ENCODE results near the gene FAT2.
"Not testable (repeated sequence)": the region's sequence is repeated elsewhere in the genome, so short reads cannot be mapped to it uniquely, and the experiment has no call there.

The FAT2 gene

DNA sequence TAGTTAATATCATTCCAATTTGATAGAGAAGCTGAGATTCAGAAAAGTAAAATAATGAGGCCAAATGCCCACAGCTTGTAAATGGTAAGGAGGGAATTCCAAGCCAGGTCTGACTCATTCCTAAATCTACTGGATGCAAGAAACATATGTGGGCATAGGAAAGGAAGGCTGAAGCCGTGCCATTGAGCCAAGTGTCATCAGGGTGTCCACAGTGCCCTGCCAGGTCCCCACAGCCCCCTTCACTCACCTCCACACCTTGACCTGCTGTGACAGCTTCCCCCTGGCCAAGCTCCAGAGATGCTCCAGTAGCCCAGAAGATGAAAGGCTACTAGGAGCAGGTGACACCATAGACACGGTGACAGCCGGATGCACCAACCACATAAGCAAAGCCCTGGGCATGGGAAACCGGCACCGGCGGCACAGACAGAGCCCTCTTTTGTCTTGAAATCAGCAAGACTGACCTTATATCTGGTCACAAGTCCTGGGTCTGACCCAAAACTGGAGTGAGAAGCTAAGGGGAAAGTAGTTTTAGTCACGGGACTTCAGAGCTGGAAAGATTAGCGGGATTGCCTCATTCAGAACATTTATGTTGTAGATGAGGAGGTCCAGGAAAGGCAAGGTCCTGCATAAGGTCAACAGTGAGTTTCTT is 20.1 kb upstream of the FAT2 start:
- no peak for DNase-seq

GRCh38 chr5:151608522-151608921 is 17.4 kb upstream of the FAT2 start:
- no peak for DNase-seq

GRCh38 chr5:151607304-151607703 is 16.2 kb upstream of the FAT2 start:
- DNase-seq: no peak

GRCh38 chr5:151605559-151605958 is 14.4 kb upstream of the FAT2 start:
- no peak for DNase-seq

- DNase-seq: no peak
Measured at GRCh38 chr5:151602806-151603205, 11.7 kb upstream of the FAT2 start.

GRCh38 chr5:151601391-151601790 is 10.3 kb upstream of the FAT2 start:
- no peak for DNase-seq

- DNase-seq: no peak
Measured at GRCh38 chr5:151600069-151600665, 9.0 kb upstream of the FAT2 start.

GRCh38 chr5:151598984-151599383 is 7.9 kb upstream of the FAT2 start:
- no peak for DNase-seq

DNA sequence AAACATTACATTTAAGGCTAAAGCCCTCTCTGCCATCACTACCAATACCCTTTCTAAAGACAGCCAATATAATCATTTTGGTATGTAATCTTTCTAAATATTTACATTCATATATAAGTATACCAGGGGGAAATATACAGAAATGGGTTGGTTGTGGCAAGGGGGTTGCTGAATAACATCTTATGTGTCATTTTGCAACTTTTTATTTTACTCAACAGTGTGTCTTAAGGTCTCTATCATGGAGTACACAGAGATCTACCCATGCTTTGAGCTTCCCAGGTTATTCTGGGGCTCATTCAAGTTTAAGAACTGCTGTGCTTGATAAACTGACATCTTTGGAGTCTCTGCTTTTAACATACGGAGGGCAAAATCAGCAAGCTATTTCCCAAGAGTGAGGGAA is 7.4 kb upstream of the FAT2 start:
- DNase-seq: no peak

DNA sequence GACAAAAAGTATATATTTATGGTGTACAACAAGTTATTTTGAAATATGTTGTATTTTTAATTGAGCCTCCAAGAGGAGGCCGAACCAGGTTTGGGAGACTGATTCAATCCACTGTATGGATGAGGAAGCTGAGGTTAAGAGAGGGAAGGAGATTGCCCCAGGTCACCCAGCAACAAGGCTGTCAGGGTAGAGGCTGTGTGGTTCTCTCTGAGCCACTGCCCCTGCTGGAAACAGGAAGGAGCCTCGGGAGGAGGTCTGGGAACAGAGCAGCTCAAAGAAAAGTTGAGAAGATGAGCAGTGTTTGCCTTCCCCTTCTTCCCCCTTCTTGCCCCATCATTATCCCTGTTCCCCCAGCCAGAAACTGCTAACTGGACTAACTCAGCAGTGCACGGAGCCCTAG is 6.6 kb upstream of the FAT2 start:
- no peak for DNase-seq

GRCh38 chr5:151596828-151597539 is 5.9 kb upstream of the FAT2 start:
- no peak for DNase-seq

DNA sequence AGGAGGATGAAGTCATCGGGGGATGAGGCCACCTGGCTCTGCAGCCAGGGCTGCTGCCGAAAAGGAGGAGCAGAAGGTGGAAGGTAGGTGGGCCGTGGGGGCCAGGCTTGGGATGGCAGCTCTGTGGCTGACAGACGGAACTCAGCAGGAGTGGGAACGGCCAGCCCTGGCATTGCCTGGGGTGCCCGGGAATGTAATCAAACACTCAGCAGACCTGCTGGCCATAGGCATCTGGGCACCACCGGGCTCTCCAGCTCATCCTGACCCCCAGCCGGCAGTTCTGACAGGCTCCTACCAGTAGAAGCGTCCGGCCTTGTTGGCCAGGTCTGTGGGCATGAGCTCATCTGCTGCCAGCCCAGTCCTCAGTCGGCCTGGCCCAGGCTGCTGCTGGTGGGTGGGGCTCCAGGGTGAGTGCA is 4.3 kb upstream of the FAT2 start:
- no peak for DNase-seq

DNA sequence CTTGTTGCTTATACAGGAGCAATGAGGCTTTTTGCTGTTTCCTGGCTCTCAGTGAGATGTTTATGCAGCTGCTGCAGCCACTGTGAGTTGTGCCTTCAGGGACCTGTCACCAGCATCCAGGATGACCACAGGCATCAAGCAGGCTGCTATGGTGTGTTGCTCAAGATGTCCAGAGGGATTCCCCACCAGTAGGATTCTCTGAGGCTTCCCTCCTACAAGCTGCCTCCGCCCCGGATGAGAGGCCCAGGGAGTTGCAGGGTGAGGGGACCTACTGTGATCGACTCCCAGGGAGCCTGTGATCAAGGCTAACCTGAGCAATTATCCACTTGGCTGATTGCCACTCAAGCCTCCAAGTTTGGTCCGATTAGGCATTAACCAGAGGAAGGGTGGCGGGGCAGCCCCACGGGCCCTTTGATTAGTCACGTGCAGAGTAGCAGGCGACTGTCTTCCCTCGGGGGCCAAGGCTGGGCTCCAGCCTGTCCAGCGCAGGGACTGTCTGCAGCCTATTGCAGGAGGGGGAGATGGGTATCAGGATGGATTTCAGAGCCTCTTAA is 1.8 kb upstream of the FAT2 start:
- no peak for DNase-seq

GRCh38 chr5:151589878-151590570 is 1.1 kb downstream of the FAT2 start:
- no peak for DNase-seq

GRCh38 chr5:151587796-151588555 is 3.2 kb downstream of the FAT2 start:
- DNase-seq: no peak

GRCh38 chr5:151585970-151586369 is 5.2 kb downstream of the FAT2 start:
- no peak for DNase-seq

GRCh38 chr5:151585344-151585743 is 5.8 kb downstream of the FAT2 start:
- DNase-seq: not testable (repeated sequence)

DNA sequence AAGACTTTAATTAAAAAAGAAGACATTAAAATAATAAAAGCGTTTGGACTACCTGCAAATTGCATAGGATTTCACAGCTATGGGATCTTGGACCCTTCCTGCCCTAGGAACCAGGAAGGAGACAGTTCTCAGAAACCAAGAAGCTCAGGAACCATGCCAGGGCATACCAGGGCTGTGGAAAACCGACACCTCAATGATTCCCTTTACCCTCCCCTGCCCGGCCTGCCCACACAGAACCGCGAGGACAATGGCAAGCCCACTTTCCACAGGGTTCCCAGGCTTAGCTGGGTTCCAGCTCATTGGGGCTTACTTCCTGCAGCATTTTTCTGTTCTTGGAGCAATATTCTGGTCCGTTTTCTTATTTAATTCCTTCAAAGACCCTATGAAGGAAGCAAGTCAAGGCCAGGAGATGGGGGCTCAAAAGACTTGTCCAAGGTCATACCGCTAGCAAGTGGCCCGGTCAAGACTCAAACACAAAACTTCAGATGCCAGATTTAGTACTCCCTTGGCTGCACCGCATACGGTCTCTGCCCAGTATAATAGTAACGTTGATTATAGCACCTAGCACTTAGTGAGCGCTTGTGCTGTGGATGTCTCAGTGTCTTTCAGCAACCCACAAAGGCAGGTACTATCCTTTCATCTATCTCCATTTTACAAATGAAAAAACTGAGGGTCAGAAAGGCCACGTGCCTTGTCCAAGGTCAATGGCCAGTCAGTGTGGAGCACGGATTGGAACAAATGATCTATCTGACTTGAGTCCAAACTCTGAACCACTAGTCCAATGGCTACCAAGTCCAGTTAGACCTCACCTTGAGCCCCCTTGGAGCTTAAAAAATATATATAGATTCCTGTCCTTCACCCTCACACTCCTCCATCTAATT is 6.8 kb downstream of the FAT2 start:
- no peak for DNase-seq

- no peak for DNase-seq
Measured at GRCh38 chr5:151581812-151582583, 9.1 kb downstream of the FAT2 start.

GRCh38 chr5:151581347-151581746 is 9.8 kb downstream of the FAT2 start:
- no peak for DNase-seq

DNA sequence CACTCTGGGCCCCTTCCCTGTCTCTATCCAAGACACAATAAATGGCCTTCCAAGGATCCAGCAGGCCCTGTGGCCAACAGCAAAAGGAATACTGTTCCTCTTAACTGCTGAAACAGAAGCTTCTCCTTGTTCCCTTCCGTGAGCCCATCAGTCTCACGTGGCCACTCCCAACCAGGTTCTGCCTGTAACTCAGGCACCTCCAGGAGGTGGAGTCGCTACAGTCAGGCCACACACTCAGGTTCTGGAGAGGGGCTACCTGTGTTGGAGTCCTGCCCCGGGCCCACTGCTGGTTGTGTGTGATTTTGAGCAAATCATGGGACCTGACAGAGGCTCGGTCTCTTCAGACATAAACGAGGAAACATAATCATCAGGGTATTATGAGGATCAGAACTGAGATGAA is 10.3 kb downstream of the FAT2 start:
- no peak for DNase-seq

All from NCI-H2081 treated with DMSO at 0.1 percent for 48 hours (cell line).